ENCODE measurements around the gene ATP6AP2.

- no peak for TF ChIP-seq YY1 (IDR thresholded peaks at IDR 0.05; ENCODE audit: low read depth)
- TF ChIP-seq EP300 (IDR thresholded peaks at IDR 0.05; ENCODE audit: borderline replicate concordance): no peak
- TF ChIP-seq NFIC (IDR thresholded peaks at IDR 0.05): no peak
- TF ChIP-seq ZBTB7A (IDR thresholded peaks at IDR 0.05; ENCODE audit: low read depth): no peak
- TF ChIP-seq CEBPB (IDR thresholded peaks at IDR 0.05): no peak
- no peak for TF ChIP-seq MAX (IDR thresholded peaks at IDR 0.05)
- no peak for TF ChIP-seq EGR1 (IDR thresholded peaks at IDR 0.05)
- TF ChIP-seq RAD21 (IDR thresholded peaks at IDR 0.05; ENCODE audit: low read depth): no peak
- no peak for TF ChIP-seq TAF1 (IDR thresholded peaks at IDR 0.05; ENCODE audit: low read depth)
- no peak for TF ChIP-seq REST (IDR thresholded peaks at IDR 0.05; ENCODE audit: low read depth)
- TF ChIP-seq TCF12 (IDR thresholded peaks at IDR 0.05; ENCODE audit: low read depth): no peak
- TF ChIP-seq FOXM1 (IDR thresholded peaks at IDR 0.05; ENCODE audit: borderline replicate concordance, low read depth): no peak
Measured at GRCh38 chrX:40579900-40580536, 752 bp upstream of the ATP6AP2 start.

Measured in Ishikawa (cell line).